PC-9 (cell line): ENCODE data around the gene NDUFS6. TPM values are rescaled to one million over a fixed set of nuclear protein-coding genes. Genes with fewer than 3 reads are reported as not detected.

Experiments
- BruUV-seq: library from RNA; stranded (reverse); fragments of 400-500 nt; replicated peaks from 2 replicates; lab custom pipeline; 2021; lab: Mats Ljungman, UMichigan
- CTCF ChIA-PET: fragments of 300-600 bp; sonication (Branson Sonifier 250); formaldehyde crosslinking; loops from one replicate; lab custom pipeline; 2022; ENCODE audit warnings: antibody characterized with exemption; lab: Charles Lee
- POLR2A ChIA-PET: fragments of 300-600 bp; sonication (Branson Sonifier 250); formaldehyde crosslinking; loops from one replicate; lab custom pipeline; 2022; ENCODE audit warnings: antibody characterized with exemption; ENCODE audit not compliant: unreplicated experiment; lab: Charles Lee
- DNase-seq, 2 experiments: peaks; one replicate each; pipeline versions ENCODE4 v3.0.0 to v3.0.0-alpha.2; 2015 to 2022; ENCODE audit warnings: mixed read lengths in 1 of 2
- H2AFZ ChIP-seq: fragments of 200-600 bp; sonication (generic); 2 replicates; pipeline ENCODE4 v1.8.1; 2017; ENCODE audit warnings: antibody characterized with exemption
- H3F3A ChIP-seq: fragments of 200-600 bp; sonication (generic); 2 replicates; pipeline ENCODE4 v1.8.1; 2017; ENCODE audit warnings: antibody characterized with exemption, mild to moderate bottlenecking, low read depth; ENCODE audit not compliant: insufficient read depth
- H3K27ac ChIP-seq: fragments of 200-600 bp; sonication (generic); 2 replicates; pipeline ENCODE4 v1.6.1; 2016; ENCODE audit warnings: mixed run types
- H3K27me3 ChIP-seq: fragments of 200-600 bp; sonication (generic); 2 replicates; pipeline ENCODE4 v1.6.1; 2016; ENCODE audit warnings: low read depth, mixed run types; ENCODE audit not compliant: insufficient read depth
- H3K36me3 ChIP-seq: fragments of 200-600 bp; sonication (generic); 2 replicates; pipeline ENCODE4 v1.6.1; 2016; ENCODE audit warnings: low read depth, mixed run types
- H3K4me1 ChIP-seq: fragments of 200-600 bp; sonication (generic); replicated peaks from 2 replicates; pipeline ENCODE4 v1.6.1; 2016; ENCODE audit warnings: mixed run types; ENCODE audit not compliant: insufficient read depth
- H3K4me2 ChIP-seq: fragments of 200-600 bp; sonication (generic); 2 replicates; pipeline ENCODE4 v1.6.1; 2017; ENCODE audit warnings: mixed run types
- H3K4me3 ChIP-seq: fragments of 200-600 bp; sonication (generic); 2 replicates; pipeline ENCODE4 v1.6.1; 2016; ENCODE audit warnings: mixed run types
- H3K79me2 ChIP-seq: fragments of 200-600 bp; sonication (generic); 2 replicates; pipeline ENCODE4 v1.6.1; 2017; ENCODE audit warnings: low read depth, mixed run types
- H3K9me2 ChIP-seq: fragments of 200-600 bp; sonication (generic); 2 replicates; pipeline ENCODE4 v1.8.1; 2017; ENCODE audit warnings: mild to moderate bottlenecking; ENCODE audit not compliant: insufficient read depth
- H3K9me3 ChIP-seq: fragments of 200-600 bp; sonication (generic); 2 replicates; pipeline ENCODE4 v1.8.1; 2016; ENCODE audit warnings: low read depth; ENCODE audit not compliant: insufficient read depth
- H4K20me1 ChIP-seq: fragments of 200-600 bp; sonication (generic); 2 replicates; pipeline ENCODE4 v1.8.1; 2017; ENCODE audit not compliant: insufficient read depth
- EZH2 ChIP-seq: fragments of 200-600 bp; sonication (generic); IDR thresholded peaks from 2 replicates; pipeline ENCODE4 v1.8.0; 2017; ENCODE audit warnings: antibody characterized with exemption, low read depth
- intact Hi-C: fragments of 100-400 bp; cut with micrococcal nuclease; formaldehyde crosslinking; loops from one replicate; pipeline ENCODE4 v1.10.0; 2022; ENCODE audit not compliant: unreplicated experiment
- total RNA-seq: library from RNA; stranded (reverse); gene quantifications from 2 replicates; pipeline ENCODE4 v1.2.3, GENCODE V29; 2021
- TF ChIP-seq, protein P1 (sequence below): fragments of 200-600 bp; sonication (generic); conservative IDR thresholded peaks from 2 replicates; pipeline ENCODE4 v1.6.1; 2017; ENCODE audit warnings: mixed run types, antibody characterized with exemption, mild to moderate bottlenecking, moderate library complexity

The NDUFS6 gene
- total RNA-seq, 1 experiment from 2014 or later = 153 TPM

DNA sequence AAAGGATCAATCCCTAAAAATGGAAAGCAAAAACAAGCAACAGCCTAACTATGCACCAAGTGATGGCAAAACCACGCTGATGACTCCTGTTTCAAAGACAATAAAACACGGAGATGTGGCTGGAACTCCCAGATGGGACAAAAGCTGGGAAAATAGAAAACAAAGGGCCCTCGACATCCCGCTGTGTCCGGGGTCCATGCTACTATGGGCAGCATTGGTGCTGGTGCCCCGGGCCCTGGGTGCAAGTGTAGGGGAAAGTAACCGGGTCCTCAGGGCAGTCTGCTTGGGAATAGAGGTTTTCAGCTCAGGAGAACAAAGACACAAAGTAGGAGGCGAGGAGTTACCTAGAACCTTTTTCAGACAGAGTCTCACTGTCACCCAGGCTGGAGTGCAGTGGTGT, 47.7 kb upstream of the NDUFS6 start:
- Histone ChIP-seq H3K4me1 (no peaks in the 10 kb centered on the region), H2AFZ (no peak overlapping the region), H3K27ac (no peak overlapping the region), H3K4me2 (no peak overlapping the region), H3K79me2 (no peaks in the 10 kb centered on the region), H3K9me2 (no peaks in the 10 kb centered on the region), H3K36me3 (no peaks in the 10 kb centered on the region), H4K20me1 (peaks cover 3% of the 10 kb centered on the region; the same call in 1 of the 2 replicates), H3F3A (no peaks in the 10 kb centered on the region), H3K27me3 (peaks cover 97% of the 10 kb centered on the region), H3K4me3 (no peak overlapping the region), H3K9me3 (no peaks in the 10 kb centered on the region)
- DNase-seq = no peak
- TF ChIP-seq, protein P1, sequence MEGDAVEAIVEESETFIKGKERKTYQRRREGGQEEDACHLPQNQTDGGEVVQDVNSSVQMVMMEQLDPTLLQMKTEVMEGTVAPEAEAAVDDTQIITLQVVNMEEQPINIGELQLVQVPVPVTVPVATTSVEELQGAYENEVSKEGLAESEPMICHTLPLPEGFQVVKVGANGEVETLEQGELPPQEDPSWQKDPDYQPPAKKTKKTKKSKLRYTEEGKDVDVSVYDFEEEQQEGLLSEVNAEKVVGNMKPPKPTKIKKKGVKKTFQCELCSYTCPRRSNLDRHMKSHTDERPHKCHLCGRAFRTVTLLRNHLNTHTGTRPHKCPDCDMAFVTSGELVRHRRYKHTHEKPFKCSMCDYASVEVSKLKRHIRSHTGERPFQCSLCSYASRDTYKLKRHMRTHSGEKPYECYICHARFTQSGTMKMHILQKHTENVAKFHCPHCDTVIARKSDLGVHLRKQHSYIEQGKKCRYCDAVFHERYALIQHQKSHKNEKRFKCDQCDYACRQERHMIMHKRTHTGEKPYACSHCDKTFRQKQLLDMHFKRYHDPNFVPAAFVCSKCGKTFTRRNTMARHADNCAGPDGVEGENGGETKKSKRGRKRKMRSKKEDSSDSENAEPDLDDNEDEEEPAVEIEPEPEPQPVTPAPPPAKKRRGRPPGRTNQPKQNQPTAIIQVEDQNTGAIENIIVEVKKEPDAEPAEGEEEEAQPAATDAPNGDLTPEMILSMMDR = no peak
- TF ChIP-seq EZH2 = no peak
- intact Hi-C loops = no loop called here
- no TSS peak for BruUV-seq
- ChIA-PET CTCF (no interaction called here), POLR2A (no interaction called here)

DNA sequence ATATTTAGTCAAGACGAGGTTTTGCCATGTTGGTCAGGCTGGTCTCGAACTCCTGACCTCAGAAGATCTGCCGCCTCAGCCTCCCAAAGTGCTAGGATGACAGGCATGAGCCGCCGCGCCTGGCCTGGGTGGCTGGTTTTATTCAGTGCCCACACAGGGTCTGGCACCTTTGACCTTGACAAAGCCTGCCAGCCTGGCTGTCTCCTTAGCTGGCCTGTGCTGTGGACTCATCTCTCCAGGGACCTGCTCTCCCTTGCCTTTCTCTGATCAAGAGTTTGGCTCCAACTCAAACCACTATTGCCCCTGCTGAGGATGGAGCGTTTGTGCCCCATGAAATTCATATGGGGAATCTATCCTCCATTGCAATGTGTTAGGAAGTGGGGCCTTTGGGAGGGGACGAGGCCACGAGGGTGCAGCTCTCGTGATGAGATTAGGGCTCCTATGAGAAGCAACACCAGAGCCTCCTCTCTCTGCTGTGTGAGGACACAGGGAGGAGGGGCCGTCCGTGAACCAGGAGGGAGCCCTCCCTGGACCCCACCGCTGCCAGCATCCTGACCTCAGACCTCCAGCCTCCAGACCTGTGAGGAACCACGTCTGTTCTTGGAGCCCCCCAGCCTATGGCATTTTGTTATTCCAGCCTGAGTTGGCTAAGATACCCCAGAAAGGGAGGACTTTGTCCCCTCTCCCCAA, 46.5 kb upstream of the NDUFS6 start:
- H3K4me1 ChIP-seq = no peaks in the 10 kb centered on the region
- POLR2A ChIA-PET = no interaction called here
- no peaks in the 10 kb centered on the region for H3K9me2 ChIP-seq
- no peaks in the 10 kb centered on the region for H3K9me3 ChIP-seq
- no peak overlapping the region for H2AFZ ChIP-seq
- no peaks in the 10 kb centered on the region for H3K79me2 ChIP-seq
- intact Hi-C loops = no loop called here
- CTCF ChIA-PET = no interaction called here
- H4K20me1 ChIP-seq = 0 out of 2 replicates have a peak, but pooled peaks cover 3% of the 10 kb centered on the region
- H3K36me3 ChIP-seq = no peaks in the 10 kb centered on the region
- no peak for DNase-seq
- H3K27ac ChIP-seq = no peak overlapping the region
- TF ChIP-seq, protein P1 = no peak
- no peak for TF ChIP-seq EZH2
- H3K4me2 ChIP-seq = no peak overlapping the region
- H3K27me3 ChIP-seq = peaks cover 95% of the 10 kb centered on the region
- no peaks in the 10 kb centered on the region for H3F3A ChIP-seq
- no peak overlapping the region for H3K4me3 ChIP-seq
- BruUV-seq = no TSS peak

DNA sequence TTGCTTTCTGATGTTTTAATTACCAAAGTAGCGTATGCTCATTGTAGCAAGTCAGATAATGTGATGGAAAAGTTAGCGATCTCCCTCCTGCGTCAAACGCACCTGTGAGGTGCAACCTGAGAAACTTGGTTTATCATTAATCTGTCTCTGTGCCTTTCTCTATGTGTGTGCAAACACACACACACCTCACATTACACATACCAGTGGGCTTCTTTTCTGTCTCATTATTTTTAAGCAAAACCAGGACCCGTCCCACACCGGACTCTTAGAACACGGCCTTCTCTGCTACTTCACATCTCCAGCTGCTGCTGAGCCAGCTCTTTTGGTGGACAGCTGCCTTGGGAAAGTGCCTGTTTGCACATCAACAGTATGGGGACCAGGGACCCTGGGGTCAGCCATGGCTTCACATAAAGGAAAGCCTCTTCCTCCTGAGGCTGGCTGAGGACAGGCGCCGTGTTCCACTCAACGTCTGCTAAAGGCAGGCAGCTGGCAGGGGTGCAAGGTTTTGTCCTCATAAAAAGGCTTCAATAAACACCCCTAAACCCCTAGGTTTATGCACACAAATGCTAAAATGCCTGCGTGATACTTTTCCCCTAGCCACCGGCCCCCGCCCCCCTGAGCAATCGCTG, 45.8 kb upstream of the NDUFS6 start:
- H3K4me3 ChIP-seq = no peak overlapping the region
- ChIA-PET POLR2A (no interaction called here), CTCF (no interaction called here)
- DNase-seq = no peak
- H3K4me1 ChIP-seq = no peaks in the 10 kb centered on the region
- H3F3A ChIP-seq = no peaks in the 10 kb centered on the region
- H3K4me2 ChIP-seq = no peak overlapping the region
- no peaks in the 10 kb centered on the region for H3K9me3 ChIP-seq
- intact Hi-C loops = no loop called here
- H3K27ac ChIP-seq = no peak overlapping the region
- peaks cover 95% of the 10 kb centered on the region for H3K27me3 ChIP-seq
- H3K79me2 ChIP-seq = no peaks in the 10 kb centered on the region
- no peaks in the 10 kb centered on the region for H3K36me3 ChIP-seq
- no TSS peak for BruUV-seq
- TF ChIP-seq, protein P1 = no peak
- TF ChIP-seq EZH2 = no peak
- 0 out of 2 replicates have a peak, but pooled peaks cover 3% of the 10 kb centered on the region for H4K20me1 ChIP-seq
- no peaks in the 10 kb centered on the region for H3K9me2 ChIP-seq
- no peak overlapping the region for H2AFZ ChIP-seq
